K562 (cell line): ENCODE measurements around the gene NDUFB3. TPM values are rescaled to one million over a fixed set of nuclear protein-coding genes. Genes with fewer than 3 reads are reported as not detected.
A peak's percentile ranks its signal among the peaks of the same experiment; 100 is the strongest.

ENCODE experiments used
- ASH1L ChIP-seq: fragments of 450-650 bp; IDR thresholded peaks from 2 replicates; pipeline ENCODE4 v1.6.1; 2018; ENCODE audit warnings: borderline replicate concordance, mild to moderate bottlenecking, low read depth; ENCODE audit not compliant: partially characterized antibody
- CREB5 ChIP-seq: fragments of 250-450 bp; sonication (Bioruptor Pico); IDR thresholded peaks from 2 replicates; pipeline ENCODE4 v1.5.0; 2020; ENCODE audit warnings: mild to moderate bottlenecking
- EP400 ChIP-seq: fragments of 450-650 bp; IDR thresholded peaks from 2 replicates; pipeline ENCODE4 v1.6.1; 2017; ENCODE audit warnings: antibody characterized with exemption, mild to moderate bottlenecking, moderate library complexity
- FOXM1 ChIP-seq, 2 experiments: fragments of 450-650 bp in 1 of 2; sonication (generic) in 1 of 2; formaldehyde crosslinking in 1 of 2; IDR thresholded peaks; 2 replicates each; pipeline versions ENCODE4 v1.6.1 to v1.9.0; 2017 to 2022; ENCODE audit warnings: low read depth in 2 of 2, mild to moderate bottlenecking in 2 of 2, missing genetic modification reagents in 1 of 2, moderate library complexity in 1 of 2
- FUS ChIP-seq: fragments of 200-400 bp; formaldehyde crosslinking; optimal IDR thresholded peaks from 2 replicates; pipeline ENCODE3; 2017; ENCODE audit warnings: low read depth, low read length
- GABPA ChIP-seq: fragments of 200-800 bp; sonication (Bioruptor generic); conservative IDR thresholded peaks from 2 replicates; pipeline ENCODE4 v1.6.1; 2016; ENCODE audit warnings: low read depth, missing genetic modification characterization, missing compliant biosample characterization
- MGA ChIP-seq: fragments of 450-650 bp; IDR thresholded peaks from 2 replicates; pipeline ENCODE4 v1.6.1; 2016; ENCODE audit warnings: mild to moderate bottlenecking, moderate library complexity
- NFE2L1 ChIP-seq: fragments of 450-650 bp; IDR thresholded peaks from 2 replicates; pipeline ENCODE4 v1.6.1; 2016; ENCODE audit warnings: missing genetic modification characterization, low read depth, mild to moderate bottlenecking, missing compliant biosample characterization, moderate library complexity, borderline replicate concordance
- PYGO2 ChIP-seq: fragments of 450-650 bp; IDR thresholded peaks from 2 replicates; pipeline ENCODE4 v1.6.1; 2016; ENCODE audit warnings: mild to moderate bottlenecking, missing genetic modification characterization, moderate library complexity, missing compliant biosample characterization
- SRSF1 ChIP-seq: fragments of 200-400 bp; formaldehyde crosslinking; IDR thresholded peaks from 2 replicates; pipeline ENCODE4 v1.6.1; 2017; ENCODE audit warnings: mild to moderate bottlenecking, low read depth, low read length, moderate library complexity
- ZNF165 ChIP-seq: fragments of 250-450 bp; sonication (Bioruptor Pico); IDR thresholded peaks from 2 replicates; pipeline ENCODE4 v1.4.0; 2020; ENCODE audit warnings: borderline replicate concordance
- ZNF224 ChIP-seq: sonication (generic); formaldehyde crosslinking; IDR thresholded peaks from 2 replicates; pipeline ENCODE4 v1.8.0; 2022; ENCODE audit warnings: mild to moderate bottlenecking, missing genetic modification reagents
- ZNF408 ChIP-seq: fragments of 250-450 bp; sonication (Bioruptor Pico); IDR thresholded peaks from 2 replicates; pipeline ENCODE4 v1.4.0; 2020; ENCODE audit warnings: low read depth, mild to moderate bottlenecking, moderate library complexity
- ZNF644 ChIP-seq: fragments of 200-800 bp; sonication (Bioruptor generic); IDR thresholded peaks from 2 replicates; pipeline ENCODE4 v1.6.1; 2016; ENCODE audit warnings: low read depth, missing genetic modification characterization, missing compliant biosample characterization
- ZNF695 ChIP-seq: fragments of 450-650 bp; formaldehyde crosslinking; IDR thresholded peaks from 2 replicates; pipeline ENCODE4 v1.4.0; 2020; ENCODE audit warnings: mild to moderate bottlenecking, moderate library complexity
- polyA plus RNA-seq, 8 experiments: library from polyadenylated mRNA; depleted of rRNA in 4 of 8; stranded (reverse) in 5 of 8; unstranded in 3 of 8; fragments of >200 nt; fragmentation: Nextera tagmentation in 2 of 8; fragmentation: Illumina TruSeq in 1 of 8; extraction: Ambion mirVana in 2 of 8; extraction: Trizol in 1 of 8; gene quantifications; 2 replicates each; pipeline versions ENCODE4 v1.2.1 to v1.2.3, GENCODE V29; 2011 to 2014; ENCODE audit warnings: inconsistent platforms in 1 of 8, missing spikeins in 1 of 8
- total RNA-seq, 7 experiments: library from RNA; depleted of rRNA in 6 of 7; stranded (reverse); fragments of >200 nt in 6 of 7; fragmentation: Illumina TruSeq in 2 of 7; extraction: Trizol in 2 of 7; gene quantifications; 2 replicates each; pipeline versions ENCODE4 v1.2.1 to v1.2.3, GENCODE V29; 2011 to 2021; ENCODE audit warnings: low replicate concordance in 1 of 7

Gene NDUFB3
- total and polyA plus RNA-seq, 9 of the 15 experiments (the other 6 are each of a cell fraction or from before 2014, with no cell fraction given) = 126 to 786 (median 156) TPM

GRCh38 chr2:201071479-201072200 is at the start of gene NDUFB3, which contains the start of gene HYCC2 (continued):
- TF ChIP-seq MGA = no peak
- TF ChIP-seq PYGO2 (tag) = no peak
- peak; percentile 80 for TF ChIP-seq FOXM1 (IDR thresholded peaks at IDR 0.05; ENCODE audit: low read depth)
- TF ChIP-seq FOXM1 (CRISPR knock-in tag; IDR thresholded peaks at IDR 0.05; ENCODE audit: low read depth) = no peak
- no peak for TF ChIP-seq CREB5 (CRISPR knock-in tag)
- no peak for TF ChIP-seq ZNF224 (CRISPR knock-in tag)
- TF ChIP-seq EP400 = peak; percentile 92
- TF ChIP-seq FUS = no peak
- TF ChIP-seq ASH1L = peak; percentile 79
- no peak for TF ChIP-seq NFE2L1 (tag)
- TF ChIP-seq GABPA (tag) = peak; percentile 98
- no peak for TF ChIP-seq SRSF1
- TF ChIP-seq ZNF644 (tag) = no peak
- no peak for TF ChIP-seq ZNF165 (CRISPR knock-in tag)
- TF ChIP-seq ZNF695 (CRISPR knock-in tag) = no peak
- no peak for TF ChIP-seq ZNF408 (CRISPR knock-in tag)
